ENCODE data around the gene ST6GALNAC4.
"Not testable (repeated sequence)": the region's sequence is repeated elsewhere in the genome, so short reads cannot be mapped to it uniquely, and the experiment has no call there.

ST6GALNAC4 gene

DNA sequence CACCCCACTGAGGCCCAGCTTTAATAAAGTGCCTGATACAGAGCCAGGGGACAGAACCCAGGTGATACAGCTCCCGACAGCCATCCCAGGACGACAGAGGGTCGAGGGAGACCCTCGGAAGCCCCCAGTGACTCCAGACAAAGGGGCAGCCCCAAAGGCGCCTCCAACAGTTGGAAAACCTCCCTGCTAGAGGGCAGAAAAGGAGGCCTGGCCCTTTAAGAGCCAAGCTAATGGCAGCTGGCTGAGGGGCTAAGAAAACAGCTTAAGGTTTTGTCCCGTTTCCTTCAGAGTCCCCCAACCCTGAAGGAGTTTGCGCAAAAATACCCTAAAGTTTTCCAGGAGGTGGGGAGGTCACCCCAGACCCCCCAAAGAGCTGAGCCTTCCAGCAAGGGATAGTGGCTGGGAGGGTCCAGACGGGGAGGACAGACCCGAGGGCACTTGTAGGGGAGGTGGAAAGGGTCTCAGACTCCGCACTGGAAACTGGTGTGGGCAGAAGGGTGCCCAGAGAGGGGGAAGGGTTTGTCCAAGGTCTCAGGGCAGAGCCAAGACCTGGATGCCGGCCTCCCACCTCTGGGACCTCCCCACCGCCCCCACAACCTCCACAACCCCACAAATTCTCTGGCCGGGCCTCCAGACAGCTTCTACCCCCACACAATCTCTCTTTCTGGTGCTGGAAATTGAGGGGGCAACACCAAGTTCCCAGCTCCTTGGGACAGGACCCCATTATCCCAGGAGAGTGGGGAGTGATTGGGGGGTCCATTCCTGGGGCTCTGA lies 31.1 kb downstream of the ST6GALNAC4 start:
- no peak for DNase-seq (ENCODE audit: low spot score)

DNA sequence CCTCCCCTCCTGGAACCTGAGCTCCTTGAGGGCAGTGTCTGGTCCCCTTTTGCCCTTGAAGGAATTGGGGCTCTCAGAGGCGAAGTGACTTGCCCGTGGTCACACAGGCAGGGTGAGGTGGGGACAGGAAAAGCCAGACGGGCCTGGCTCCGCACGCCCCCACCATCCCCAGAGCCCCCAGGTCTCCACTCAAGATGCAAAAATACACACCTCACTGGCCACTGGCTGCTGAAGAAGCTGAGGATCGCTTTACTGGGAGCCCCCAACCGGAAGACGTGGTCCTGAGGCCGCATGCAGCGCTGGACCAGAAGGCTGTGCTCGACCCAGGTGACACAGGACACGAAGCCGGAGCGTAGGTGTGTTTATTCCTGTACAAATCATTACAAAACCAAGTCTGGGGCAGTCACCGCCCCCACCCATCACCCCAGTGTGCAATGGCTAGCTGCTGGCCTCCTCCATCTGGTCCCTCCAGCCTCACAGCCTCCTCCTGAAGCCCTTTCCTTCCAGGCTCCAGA lies 31.8 kb downstream of the ST6GALNAC4 start:
- no peak for DNase-seq (ENCODE audit: low spot score)

DNA sequence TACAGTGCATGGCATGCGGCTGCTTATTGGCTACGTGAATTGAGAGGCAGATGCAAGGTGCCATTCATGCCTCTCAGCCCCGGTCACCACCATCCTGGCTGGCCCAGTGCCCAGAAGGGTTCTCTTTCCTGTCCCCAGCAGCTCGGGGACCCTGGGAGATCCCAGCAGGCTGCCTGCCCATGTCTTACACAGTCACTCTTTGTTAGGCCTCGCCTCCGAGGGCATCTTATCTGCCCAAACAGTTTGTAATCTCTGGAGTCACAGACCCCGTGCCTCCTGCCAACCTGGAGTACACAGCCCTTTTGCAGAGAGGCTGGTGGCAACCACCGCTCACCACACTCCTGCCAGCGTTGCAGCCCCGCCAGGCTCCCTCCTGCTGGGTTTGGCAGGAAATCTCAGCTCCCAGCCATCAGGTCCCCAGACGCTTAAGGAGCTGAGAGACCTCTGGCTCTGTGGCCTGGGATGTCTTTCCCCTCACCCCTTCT lies 32.4 kb downstream of the ST6GALNAC4 start:
- DNase-seq (ENCODE audit: low spot score): no peak

DNA sequence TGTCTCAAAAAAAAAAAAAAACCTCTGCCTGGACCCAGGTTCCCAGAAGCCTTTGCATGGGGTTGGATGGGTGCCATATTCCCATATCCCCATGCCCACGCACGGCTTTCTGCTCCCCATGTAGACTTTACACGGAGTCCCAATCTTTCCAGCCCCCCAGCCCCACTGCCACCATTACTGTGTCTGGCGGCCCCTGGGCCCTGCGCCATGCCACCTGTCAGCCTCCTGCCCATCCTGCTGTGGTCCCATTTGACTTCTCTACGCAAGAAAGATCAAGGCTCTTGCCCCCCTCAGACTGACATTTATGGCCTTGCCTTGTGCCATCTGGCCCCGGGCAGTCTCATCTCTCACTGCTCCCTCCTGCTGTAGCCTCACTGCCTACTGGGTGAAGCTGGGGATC lies 32.9 kb downstream of the ST6GALNAC4 start:
- no peak for DNase-seq (ENCODE audit: low spot score)

DNA sequence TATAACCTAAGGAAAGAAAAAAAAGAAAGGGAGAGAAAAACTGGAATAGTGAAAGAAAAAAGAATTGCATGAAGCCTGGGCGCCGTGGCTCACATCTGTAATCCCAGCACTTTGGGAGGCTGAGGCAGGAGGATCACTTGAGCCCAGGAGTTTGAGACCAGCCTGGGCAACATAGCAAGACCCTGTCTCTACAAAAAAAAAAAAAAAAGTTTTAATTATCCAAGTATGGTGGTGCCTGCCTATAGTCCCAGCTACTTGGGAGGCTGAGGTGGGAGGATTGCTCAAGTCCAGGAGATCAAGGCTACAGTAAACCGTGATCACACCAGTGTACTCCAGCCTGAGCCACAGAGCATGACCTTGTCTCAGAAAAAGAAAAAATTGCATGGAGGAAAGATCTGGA lies 35.1 kb downstream of the ST6GALNAC4 start:
- DNase-seq (ENCODE audit: low spot score): not testable (repeated sequence)

DNA sequence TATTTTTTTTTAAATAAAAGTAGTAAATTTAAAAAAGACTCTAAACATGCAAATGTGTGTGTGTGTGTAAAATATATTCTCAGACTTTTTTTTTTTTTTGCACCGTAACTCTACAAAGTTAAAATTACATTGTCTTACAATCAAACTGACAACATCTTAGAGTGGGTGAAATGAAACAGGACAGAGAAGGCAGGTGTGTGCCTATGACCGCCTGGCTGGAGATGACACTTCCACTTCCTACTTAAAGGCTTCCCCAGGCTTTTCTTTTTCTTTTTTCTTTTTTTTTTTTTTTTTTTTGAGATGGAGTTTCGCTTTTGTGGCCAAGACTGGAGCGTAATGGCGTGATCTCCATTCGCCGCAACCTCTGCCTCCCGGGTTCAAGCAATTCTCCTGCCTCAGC lies 36.7 kb downstream of the ST6GALNAC4 start:
- DNase-seq (ENCODE audit: low spot score): no peak

DNA sequence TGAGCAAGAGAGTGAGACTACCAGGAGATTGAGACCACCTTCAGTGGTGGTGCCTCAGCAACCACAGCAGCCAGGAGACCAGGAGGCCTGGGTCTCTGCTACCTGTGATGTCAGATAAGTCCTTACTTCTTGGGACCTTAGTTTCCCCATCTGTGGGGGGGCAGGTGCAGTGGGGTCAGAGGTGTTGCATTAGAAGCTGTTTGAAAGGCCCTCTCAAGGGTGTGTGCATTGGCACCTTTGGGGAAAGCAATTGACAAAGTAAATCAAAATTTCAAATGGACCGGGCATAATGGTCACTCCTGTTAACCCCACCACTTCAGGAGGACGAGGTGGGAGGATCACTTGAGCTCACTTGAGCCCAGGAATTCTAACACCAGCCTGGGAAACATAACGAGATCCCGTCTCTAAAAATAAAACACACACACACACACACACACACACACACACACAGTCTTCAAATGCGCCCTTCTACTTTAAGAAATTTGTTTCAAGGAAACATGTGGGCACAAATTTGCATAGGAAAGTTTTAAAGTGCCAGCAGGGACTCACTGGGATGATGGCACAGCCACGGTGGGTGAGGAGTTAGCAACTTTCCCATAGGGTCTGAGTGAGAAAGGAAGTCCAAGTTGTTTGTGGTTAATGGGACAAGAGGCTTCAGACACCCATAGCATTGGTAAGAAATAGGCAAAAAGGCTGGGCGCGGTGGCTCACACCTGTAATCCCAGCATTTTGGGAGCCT lies 38.0 kb downstream of the ST6GALNAC4 start:
- no peak for DNase-seq (ENCODE audit: low spot score)

DNA sequence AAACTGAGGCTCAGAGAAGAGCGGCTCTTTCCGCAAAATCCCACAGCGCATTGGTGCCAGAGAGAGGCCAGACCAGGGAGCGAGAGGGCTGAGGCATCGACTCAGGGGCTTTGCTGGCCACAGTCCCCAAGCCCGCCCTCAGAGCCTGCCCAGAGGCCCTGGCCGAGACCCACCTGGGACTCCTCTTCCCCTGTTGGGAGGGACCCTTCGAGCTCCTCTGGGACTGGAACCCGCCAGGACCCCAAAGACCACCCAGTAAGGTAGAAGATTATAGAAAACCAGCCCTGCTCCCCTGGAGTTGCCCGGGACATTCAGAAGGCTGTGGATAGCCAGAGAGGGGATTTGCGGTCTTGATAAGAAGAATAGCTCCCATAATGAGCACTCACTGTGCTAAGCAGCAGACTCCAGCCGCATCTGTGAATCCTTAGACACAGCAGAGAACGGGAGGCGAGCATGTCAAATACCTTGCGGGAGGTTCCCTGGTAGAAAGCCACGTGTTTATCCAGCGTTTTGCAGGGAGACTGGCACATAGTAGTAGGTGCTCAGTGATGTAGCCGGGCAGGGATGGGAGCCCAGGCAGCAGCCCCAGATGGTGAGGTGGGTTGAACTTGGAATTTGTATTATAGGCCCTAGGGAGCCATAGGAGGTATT lies 38.7 kb downstream of the ST6GALNAC4 start:
- DNase-seq (ENCODE audit: low spot score): no peak

DNA sequence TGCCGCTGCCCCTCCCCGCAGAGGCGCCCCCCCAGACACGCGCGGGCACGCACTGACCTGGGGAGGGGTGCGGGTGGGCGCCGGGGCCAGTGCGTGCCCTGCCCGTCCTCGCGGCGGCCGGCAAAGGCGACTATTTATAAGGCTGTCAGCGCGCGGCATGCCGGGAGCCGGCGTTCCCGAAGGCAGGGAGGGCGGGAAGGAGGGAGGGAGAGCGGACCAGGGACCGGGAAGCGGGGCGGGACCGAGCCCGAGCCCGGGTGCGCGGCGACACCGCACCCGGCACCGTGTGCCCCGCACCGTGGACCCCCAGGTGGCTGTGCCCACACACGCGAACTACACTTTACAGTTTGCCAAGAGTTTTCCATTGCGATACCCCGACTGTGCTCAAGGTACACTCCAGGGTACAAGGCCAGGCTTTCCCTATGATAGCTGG lies 39.3 kb downstream of the ST6GALNAC4 start, which contains the start of gene AK1:
TSS of gene AK1 (minus strand) at position 110 of the 433 bp plus-strand sequence. CDS start 3,058 bp downstream, outside the sequence.
- DNase-seq (ENCODE audit: low spot score): peak; percentile 75

DNA sequence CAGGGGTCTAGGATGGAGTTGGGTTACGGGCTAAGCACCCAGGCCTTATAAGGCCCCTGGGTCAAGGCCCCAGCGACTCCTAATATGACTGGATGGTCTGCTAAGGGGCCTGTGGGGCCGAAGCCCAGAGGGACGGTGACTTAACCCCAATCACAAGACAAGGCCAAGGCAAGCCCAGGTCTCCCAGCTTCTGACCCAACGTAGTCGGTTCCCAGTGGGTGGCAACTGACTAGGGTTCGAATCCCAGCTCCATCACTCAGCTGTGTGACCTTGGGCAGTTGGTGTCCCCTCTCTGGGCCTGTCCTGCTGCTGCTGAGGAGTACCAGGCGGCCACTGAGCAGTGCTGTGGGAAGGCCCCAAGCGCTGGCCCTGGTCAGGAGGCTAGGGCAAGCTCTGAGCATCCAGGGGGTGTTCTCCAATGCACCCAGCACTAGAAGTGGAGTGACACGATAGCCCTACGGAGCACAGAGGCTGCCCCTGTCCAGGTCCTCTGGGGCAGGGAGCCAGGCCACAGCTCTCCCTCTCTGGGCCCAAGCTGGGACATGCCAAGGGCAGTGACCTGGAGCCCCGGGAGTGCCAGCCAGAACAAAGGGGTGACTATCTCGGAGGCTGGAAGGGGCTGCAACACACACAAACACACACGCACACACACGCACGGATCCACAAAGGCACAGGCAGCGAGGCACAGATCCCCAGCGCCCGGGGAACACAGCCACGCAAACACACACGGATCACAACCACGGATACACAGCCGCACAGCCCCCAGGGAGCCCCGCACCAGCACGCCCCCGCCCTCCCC lies 39.9 kb downstream of the ST6GALNAC4 start:
- no peak for DNase-seq (ENCODE audit: low spot score)

DNA sequence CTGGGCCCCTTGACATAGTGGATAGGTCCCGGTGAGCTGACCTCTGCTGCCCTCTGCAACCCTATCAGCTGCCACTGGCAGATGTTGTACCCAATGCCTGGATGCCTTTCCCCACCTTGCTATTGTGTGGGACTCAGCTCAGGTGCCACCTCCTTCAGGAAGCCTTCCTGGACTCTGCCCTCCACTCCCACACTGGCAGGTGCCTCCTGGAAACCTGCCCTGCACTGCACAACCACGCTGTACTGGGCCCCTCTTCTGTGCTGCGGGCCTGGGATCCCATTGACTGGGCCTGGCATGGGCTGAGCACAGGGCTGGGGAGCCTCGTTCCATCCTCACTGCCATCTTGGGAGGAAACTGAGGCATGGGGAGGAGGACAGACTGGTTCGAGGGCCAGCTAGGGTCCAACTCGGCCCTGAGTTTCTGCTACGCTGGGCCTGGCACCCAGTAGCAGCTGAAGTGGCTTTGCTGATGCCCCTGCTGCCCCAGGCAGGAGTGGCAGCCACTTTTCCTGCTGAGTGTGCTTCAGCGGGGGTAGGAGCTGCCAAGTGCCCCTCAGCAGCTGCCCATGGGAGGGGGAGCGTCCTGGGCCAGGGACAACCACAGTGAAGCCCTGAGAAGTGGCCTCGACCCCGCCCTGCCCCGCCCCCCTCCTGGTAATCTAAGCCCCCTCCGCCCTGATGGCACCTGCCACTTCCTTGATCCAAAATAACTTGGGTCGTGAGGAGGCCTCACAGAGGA lies 40.6 kb downstream of the ST6GALNAC4 start:
- no peak for DNase-seq (ENCODE audit: low spot score)

DNA sequence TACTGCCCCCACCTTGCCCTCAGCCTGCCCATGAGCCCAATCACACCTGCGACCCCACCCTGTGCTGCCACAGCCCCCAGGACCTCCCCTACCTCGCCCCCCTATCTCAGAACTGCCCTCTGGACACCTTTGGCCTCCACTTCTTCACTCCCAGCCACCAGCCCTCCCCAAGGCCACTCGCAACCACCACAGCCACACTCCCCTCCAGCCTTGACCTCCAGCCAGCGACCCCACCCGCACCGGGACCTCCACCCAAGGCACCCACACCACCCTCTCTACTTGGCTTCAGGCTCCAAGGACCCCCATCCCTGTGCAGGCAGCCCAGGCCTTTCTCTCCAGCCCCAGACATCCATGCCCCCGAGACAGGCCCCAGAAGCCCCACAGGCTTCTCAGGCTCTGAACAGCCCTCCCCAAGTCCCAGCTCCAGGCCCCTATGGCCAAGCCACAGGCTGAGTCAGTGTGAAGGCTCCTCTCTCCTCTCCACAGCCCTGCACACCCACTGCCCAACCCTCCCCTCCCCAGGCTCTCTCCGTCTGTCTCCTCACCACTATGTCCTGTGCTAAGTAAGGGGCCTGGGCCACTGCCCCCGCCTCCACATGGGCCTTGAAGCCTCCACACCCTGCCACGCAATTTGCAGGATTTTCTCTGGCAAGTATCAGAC lies 41.4 kb downstream of the ST6GALNAC4 start:
- no peak for DNase-seq (ENCODE audit: low spot score)

DNA sequence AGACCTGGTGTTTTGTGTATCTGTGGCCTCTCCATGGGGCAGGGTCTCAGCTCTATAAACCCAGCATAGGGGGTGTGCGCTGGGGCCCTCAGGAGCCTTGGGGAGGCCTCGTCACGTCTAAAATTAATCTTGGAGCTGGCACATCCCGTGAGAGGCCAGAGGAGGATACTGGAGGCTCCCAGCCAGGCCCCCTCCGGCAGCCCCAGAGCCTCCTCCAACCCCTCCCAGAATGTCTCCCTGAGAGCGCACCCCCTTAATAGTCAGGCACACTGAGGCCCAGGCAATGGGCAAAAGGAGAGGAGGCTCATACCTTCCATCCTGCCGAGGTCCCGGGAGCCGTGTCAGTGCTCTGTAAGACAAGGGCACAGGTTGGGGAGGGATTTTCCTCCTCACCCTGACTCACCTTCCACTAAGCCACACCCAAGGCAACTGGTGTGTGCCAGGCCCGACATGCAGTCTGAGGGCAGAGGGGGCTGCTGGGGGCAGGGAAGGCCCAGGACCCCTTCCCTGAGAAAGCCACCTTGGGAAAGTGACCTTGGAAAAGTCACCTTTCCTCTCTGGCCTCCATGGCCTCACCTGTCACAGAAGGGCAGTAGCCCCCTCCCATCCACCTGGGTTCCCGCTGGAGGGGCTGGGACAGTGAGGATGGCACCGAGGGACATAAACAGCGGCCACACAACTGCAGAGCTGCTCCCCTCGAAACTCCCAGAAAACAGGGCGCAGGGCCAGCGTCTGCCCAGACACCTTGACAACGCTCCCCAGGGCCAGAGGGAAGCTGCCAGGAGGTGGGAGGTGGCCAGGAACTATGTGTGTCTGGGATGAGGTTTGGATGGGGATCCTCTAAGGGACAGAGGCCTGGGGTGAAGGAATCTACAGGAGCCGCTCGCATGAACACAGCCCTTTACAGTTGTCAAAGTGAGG lies 42.3 kb downstream of the ST6GALNAC4 start:
- no peak for DNase-seq (ENCODE audit: low spot score)

DNA sequence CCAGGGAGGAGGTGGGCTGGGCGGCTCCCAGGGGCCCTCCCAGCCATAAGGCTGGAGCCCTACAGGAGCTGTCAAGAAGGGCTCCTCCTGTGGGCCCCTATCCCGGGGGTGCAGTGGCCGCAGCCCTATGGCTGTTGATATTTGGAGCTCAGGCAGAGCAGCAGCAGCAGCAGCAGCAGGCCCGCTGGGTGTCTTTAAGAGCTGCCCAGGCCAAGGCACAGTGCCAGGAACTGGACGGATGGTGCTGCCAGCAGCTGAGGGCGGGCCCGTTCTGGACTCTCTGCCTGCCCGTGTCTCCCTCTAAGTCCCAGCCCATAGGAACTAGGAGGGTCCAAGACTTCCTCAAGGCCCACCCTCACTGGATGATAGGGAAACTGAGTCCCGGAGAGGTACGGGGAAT lies 43.0 kb downstream of the ST6GALNAC4 start:
- no peak for DNase-seq (ENCODE audit: low spot score)

DNA sequence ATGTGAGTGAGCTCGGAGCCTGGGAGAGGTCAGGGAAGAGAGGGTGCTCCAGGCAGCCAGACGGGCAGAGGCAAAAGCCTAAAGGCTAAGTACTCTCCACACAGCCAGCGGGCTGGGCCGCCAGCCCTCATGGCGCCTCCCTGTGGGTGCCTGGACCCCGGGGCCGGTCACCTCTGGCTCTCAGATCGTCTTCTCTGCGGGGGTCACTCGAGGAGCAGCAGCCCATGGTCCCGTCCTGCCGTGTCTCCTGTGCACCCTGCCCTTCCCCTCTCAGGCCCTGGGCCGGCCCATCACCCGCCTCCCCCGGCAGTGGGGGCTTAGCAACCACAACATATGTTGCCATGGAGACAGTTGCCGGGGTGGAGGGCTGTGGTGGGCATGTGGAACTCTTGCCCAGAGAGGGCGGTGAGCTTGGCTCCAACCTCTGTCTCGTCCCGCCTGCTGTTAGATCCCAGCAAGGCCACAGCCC lies 43.6 kb downstream of the ST6GALNAC4 start:
- DNase-seq (ENCODE audit: low spot score): no peak

DNA sequence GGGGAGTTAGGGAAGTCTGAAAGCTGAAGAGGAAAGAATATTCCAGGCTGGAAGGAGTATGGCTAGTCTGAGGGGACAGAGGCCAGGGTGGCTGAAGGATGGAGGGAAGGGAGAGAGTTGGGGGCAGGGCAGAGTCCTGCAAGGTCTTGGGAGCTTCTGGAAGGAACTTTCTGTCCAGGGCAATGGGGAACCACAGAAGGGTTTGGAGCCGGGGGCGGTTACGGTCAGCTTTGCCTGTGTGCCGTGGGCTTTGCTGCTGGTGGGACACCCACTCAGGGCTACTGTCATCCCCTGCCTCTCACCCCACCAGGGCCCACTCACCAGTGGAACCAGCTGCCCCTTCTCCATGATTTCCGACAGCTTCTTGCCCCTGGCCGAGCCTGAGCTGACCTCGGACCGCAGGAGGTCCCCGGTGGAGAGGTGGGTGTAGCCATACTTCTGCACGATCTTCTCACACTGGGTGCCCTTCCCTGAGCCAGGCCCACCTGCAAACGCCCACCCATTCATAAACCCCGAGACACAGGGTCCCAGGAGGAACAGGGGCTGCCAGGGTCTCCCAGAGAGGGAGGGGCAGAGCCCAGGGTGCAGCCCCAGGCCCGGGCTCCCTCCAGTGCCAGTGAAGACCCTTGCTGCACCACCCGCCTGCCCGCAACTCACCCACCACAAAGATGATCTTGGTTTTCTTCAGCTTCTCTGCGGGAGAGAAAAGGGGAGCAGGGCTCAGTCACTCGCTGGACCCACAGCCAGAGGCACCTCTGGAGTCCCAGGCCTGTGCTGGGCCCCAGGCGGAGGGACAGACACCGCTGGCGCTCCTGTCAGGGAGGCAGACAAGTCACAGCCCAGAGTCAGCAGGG lies 44.2 kb downstream of the ST6GALNAC4 start:
- no peak for DNase-seq (ENCODE audit: low spot score)

DNA sequence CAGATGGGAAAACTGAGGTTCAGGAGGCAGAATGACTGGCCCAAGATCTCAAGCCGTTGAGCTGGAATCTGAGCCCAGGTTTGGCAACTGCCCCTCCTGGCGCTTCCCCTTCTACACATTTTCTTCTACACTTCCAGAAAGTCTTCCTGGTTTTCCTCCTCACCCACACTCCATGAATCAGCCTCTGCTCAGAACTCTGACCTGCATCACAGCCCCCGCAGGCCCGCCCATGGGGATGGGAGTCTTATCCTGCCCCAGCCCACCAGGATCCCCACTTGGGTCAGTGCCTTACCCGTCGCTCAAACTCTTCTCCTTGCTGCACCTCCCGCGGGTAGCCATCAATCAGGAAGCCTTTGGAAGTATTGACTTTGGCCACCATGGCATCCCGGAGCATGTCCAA lies 45.3 kb downstream of the ST6GALNAC4 start:
- DNase-seq (ENCODE audit: low spot score): no peak

DNA sequence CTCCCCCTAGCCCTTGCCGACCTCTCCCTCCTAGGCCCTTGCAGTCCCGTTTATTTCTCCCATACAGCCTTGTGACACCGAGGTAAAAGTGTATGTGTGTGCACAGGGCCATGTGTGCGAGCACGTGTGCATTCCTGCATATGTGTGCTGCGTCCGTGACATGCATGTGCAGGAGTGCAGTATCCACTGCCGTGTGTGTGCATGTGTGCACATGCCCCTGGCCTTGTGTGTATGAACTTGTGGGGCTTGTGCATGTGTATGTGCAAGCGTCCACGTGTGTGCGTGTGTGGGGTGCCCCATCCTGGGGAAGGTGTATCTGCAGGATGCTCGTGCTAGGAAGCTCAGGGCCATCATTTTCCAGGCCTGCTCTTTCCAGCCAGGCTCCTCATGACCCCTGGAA lies 46.0 kb downstream of the ST6GALNAC4 start:
- no peak for DNase-seq (ENCODE audit: low spot score)
